ENCODE measurements around the gene ITPR2.

ITPR2 gene

DNA sequence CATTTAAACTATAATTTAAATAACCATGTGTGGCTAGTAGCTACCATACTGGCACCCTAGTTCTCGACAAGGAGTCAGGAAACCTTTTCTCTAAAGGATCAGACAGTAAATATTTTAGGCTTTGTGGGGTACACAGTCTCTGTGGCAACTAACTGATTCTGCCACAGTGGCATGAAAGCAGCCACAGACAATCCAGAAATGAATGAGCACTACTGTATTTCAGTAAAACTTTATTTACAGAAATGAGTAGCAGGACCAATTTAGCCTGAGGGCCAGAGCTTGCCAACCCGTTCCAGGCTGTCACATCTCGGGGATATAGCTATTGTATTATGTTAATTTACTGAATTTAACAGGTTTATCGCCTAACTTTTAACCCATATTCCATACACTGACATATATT lies 278.7 kb downstream of the ITPR2 start:
- no peak for FAIRE-seq
- no peak for DNase-seq (ENCODE audit: insufficient read length)
- TF ChIP-seq POLR2AphosphoS5 (IDR thresholded peaks at IDR 0.05; ENCODE audit: low read depth, low read length) (no peak), POLR2A (IDR thresholded peaks at IDR 0.05; ENCODE audit: low read depth, low read length) (no peak), TAF1 (IDR thresholded peaks at IDR 0.05; ENCODE audit: borderline replicate concordance, low read depth, low read length) (no peak)

DNA sequence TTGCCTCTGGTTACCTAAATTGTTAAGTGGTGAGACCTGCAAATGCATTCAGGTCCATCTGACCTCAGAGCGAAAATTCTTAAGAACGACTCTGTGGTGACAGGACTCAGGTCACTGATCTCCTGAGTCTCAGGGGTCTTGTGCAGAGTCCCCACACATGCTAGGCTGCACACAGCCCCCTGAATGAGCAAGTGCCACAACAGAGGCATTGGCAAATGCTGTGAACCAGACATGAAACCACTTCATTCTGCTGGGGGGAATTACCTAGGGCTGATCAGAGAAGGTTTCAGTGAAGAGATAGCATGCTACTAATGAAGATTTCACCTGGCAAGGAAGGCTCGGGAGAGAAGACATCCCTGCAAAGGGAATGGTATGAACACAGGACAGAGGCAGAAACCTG lies 281.6 kb downstream of the ITPR2 start:
- TF ChIP-seq POLR2AphosphoS5 (IDR thresholded peaks at IDR 0.05; ENCODE audit: low read depth, low read length) (no peak), TAF1 (IDR thresholded peaks at IDR 0.05; ENCODE audit: borderline replicate concordance, low read depth, low read length) (no peak), POLR2A (IDR thresholded peaks at IDR 0.05; ENCODE audit: low read depth, low read length) (no peak)
- peak; percentile 66 for FAIRE-seq
- no peak for DNase-seq (ENCODE audit: insufficient read length)

- DNase-seq (ENCODE audit: insufficient read length) (no peak), FAIRE-seq (no peak)
- TF ChIP-seq POLR2A (IDR thresholded peaks at IDR 0.05; ENCODE audit: low read depth, low read length) (no peak), POLR2AphosphoS5 (IDR thresholded peaks at IDR 0.05; ENCODE audit: low read depth, low read length) (no peak), TAF1 (IDR thresholded peaks at IDR 0.05; ENCODE audit: borderline replicate concordance, low read depth, low read length) (no peak)
Measured at GRCh38 chr12:26548227-26548626, 284.8 kb downstream of the ITPR2 start.

- no peak for TF ChIP-seq TAF1 (IDR thresholded peaks at IDR 0.05; ENCODE audit: borderline replicate concordance, low read depth, low read length)
- TF ChIP-seq POLR2A (IDR thresholded peaks at IDR 0.05; ENCODE audit: low read depth, low read length) = no peak
- TF ChIP-seq POLR2AphosphoS5 (IDR thresholded peaks at IDR 0.05; ENCODE audit: low read depth, low read length) = no peak
- FAIRE-seq = no peak
- no peak for DNase-seq (ENCODE audit: insufficient read length)
Measured at GRCh38 chr12:26546535-26547314, 286.3 kb downstream of the ITPR2 start.

DNA sequence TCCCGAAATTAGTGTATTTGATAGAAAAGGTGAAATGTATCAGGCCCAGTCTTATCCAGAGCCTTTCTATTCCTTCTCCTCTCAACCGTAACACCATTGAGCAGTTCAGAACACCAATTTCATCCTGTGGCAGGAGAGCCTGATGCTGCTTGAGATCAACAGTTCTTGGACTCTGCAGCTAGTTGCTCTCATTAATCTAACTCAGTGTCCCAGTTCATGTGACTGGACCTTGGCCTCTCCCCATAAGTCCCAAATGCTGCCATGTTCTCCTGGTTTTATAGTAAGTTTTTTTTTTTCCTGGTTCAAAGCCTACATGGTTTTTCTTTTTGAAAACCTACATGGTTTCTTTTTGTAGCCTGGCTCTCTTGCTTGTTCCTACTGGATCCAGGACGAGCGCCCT lies 293.9 kb downstream of the ITPR2 start:
- DNase-seq (ENCODE audit: insufficient read length) = no peak
- FAIRE-seq = no peak

GRCh38 chr12:26537651-26538050 lies 295.3 kb downstream of the ITPR2 start:
- no peak for FAIRE-seq

More for the DNA sequence above, 293.9 kb downstream of the ITPR2 start:
- TF ChIP-seq POLR2A (IDR thresholded peaks at IDR 0.05; ENCODE audit: low read depth, low read length) = no peak
- no peak for TF ChIP-seq POLR2AphosphoS5 (IDR thresholded peaks at IDR 0.05; ENCODE audit: low read depth, low read length)
- no peak for TF ChIP-seq TAF1 (IDR thresholded peaks at IDR 0.05; ENCODE audit: borderline replicate concordance, low read depth, low read length)

DNA sequence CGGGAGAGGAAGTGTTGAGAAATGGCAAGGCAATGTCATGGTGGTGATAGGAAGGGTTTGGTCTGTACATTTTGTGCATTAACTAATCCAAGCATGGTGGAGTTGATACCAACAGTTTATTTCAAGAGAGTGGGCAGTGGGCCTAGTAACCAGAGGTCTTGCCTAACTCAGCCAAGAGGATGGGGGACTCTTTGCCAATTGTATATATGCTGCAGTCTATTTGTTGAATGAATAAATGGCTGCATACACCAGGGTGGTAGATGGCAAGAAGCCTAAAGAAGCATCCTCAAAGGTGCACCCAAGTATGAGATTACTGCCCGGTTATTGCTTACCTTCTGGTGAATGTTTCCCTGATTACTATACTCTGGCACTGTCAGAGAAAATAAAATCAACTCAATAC lies 295.9 kb downstream of the ITPR2 start:
- TF ChIP-seq POLR2A (IDR thresholded peaks at IDR 0.05; ENCODE audit: low read depth, low read length) = no peak
- no peak for TF ChIP-seq POLR2AphosphoS5 (IDR thresholded peaks at IDR 0.05; ENCODE audit: low read depth, low read length)
- TF ChIP-seq TAF1 (IDR thresholded peaks at IDR 0.05; ENCODE audit: borderline replicate concordance, low read depth, low read length) = no peak
- no peak for DNase-seq (ENCODE audit: insufficient read length)
- FAIRE-seq = no peak

More at GRCh38 chr12:26537651-26538050, 295.3 kb downstream of the ITPR2 start:
- no peak for DNase-seq (ENCODE audit: insufficient read length)
- TF ChIP-seq POLR2AphosphoS5 (IDR thresholded peaks at IDR 0.05; ENCODE audit: low read depth, low read length) (no peak), POLR2A (IDR thresholded peaks at IDR 0.05; ENCODE audit: low read depth, low read length) (no peak), TAF1 (IDR thresholded peaks at IDR 0.05; ENCODE audit: borderline replicate concordance, low read depth, low read length) (no peak)

- DNase-seq (ENCODE audit: insufficient read length) (no peak), FAIRE-seq (no peak)
- TF ChIP-seq POLR2A (IDR thresholded peaks at IDR 0.05; ENCODE audit: low read depth, low read length) = no peak
- no peak for TF ChIP-seq TAF1 (IDR thresholded peaks at IDR 0.05; ENCODE audit: borderline replicate concordance, low read depth, low read length)
Measured at GRCh38 chr12:26535826-26536225, 297.2 kb downstream of the ITPR2 start.

DNA sequence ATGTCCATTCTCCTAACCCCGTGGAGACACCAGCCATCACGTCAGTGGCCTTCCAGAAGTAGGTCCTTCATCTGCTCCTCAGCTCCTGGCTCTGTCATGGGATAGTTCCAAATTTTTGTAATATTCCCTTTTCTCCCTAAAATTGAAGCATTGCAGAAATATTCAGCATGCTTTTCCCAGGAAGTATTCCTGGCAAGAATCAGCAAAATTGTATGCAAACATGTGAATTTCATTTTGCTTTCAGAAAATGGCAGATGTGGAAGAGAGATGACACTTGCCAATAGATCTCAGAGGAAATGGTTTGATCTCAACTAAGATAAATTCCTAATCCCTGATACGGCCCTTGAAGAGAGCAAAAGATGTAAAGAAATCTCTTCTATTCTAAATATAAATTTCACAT lies 298.9 kb downstream of the ITPR2 start:
- DNase-seq (ENCODE audit: insufficient read length) (no peak), FAIRE-seq (no peak)
- no peak for TF ChIP-seq POLR2AphosphoS5 (IDR thresholded peaks at IDR 0.05; ENCODE audit: low read depth, low read length)
- no peak for TF ChIP-seq TAF1 (IDR thresholded peaks at IDR 0.05; ENCODE audit: borderline replicate concordance, low read depth, low read length)
- TF ChIP-seq POLR2A (IDR thresholded peaks at IDR 0.05; ENCODE audit: low read depth, low read length) = no peak

DNA sequence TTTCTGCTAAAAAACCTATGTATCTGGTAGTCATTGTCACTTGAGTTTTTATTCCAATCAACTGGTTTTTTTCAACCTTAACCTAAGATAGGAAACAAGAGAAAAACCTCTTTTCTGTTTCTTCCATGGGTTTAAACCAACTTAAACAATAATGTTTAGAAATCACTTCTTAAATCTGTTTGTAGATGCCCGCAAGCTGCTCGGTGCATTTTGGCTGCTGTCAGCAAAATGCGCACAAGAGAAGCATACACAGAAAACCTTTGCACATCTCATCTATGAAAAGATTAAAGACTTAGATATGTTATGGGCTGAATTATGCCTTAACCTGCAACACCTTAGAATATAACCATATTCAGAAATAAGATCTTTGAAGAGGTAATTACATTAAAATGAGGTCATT lies 299.8 kb downstream of the ITPR2 start:
- FAIRE-seq (no peak), DNase-seq (ENCODE audit: insufficient read length) (no peak)
- TF ChIP-seq POLR2A (IDR thresholded peaks at IDR 0.05; ENCODE audit: low read depth, low read length) = no peak
- no peak for TF ChIP-seq POLR2AphosphoS5 (IDR thresholded peaks at IDR 0.05; ENCODE audit: low read depth, low read length)
- no peak for TF ChIP-seq TAF1 (IDR thresholded peaks at IDR 0.05; ENCODE audit: borderline replicate concordance, low read depth, low read length)

DNA sequence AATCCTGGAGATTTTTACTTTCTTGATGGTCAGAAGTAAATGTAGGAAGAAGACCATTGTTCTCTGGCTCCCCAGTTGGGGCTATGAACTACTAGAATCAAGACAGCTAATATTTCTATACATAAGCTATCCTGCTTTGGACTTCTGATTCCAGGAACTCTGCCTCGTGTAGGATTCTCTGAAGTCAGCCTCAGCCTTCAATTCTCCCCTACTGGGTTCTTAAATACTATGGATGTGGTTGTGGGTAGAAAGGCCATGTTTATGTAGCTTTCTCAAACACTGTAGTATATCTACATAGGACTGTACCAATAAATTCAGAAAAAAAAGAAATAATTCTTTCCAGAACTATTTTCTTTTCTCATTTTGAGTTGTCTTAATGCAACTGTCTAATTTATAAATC lies 302.5 kb downstream of the ITPR2 start:
- no peak for TF ChIP-seq POLR2AphosphoS5 (IDR thresholded peaks at IDR 0.05; ENCODE audit: low read depth, low read length)
- TF ChIP-seq TAF1 (IDR thresholded peaks at IDR 0.05; ENCODE audit: borderline replicate concordance, low read depth, low read length) = no peak
- TF ChIP-seq POLR2A (IDR thresholded peaks at IDR 0.05; ENCODE audit: low read depth, low read length) = no peak
- DNase-seq (ENCODE audit: insufficient read length) (no peak), FAIRE-seq (no peak)

DNA sequence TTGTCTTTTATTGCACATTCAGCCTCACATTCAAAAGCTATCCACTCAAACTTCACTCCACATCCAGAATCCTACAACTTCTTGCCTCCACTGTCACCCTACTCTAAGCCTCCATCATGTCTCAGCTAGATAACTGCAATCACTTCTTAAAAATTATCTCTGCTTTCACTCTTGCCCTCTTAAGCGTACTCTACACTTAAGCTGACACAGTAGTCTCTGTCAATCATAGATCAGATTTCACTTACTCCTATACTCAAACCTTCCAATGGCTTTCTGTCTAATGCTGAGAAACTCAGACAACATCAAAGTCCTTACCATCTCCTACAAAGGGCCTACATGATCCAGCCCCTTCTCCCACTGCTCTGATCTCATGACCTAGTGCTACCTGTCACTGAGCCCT lies 304.1 kb downstream of the ITPR2 start:
- DNase-seq (ENCODE audit: insufficient read length) (no peak), FAIRE-seq (no peak)
- TF ChIP-seq POLR2AphosphoS5 (IDR thresholded peaks at IDR 0.05; ENCODE audit: low read depth, low read length) (no peak), TAF1 (IDR thresholded peaks at IDR 0.05; ENCODE audit: borderline replicate concordance, low read depth, low read length) (no peak), POLR2A (IDR thresholded peaks at IDR 0.05; ENCODE audit: low read depth, low read length) (no peak)

All from GM12892 (cell line).